ENCODE results near the gene FFAR1.

GRCh38 chr19:35395382-35396199 lies 47.9 kb downstream of the FFAR1 start:
- no peak for TF ChIP-seq CTCF (IDR thresholded peaks at IDR 0.05)
- TF ChIP-seq POLR2A (IDR thresholded peaks at IDR 0.05) = no peak
- TF ChIP-seq EP300 (IDR thresholded peaks at IDR 0.05) = no peak

Measured in ovary (tissue), 3 donors.